ENCODE results near the gene BEGAIN. TPM values are rescaled to one million over a fixed set of nuclear protein-coding genes. Genes with fewer than 3 reads are reported as not detected.

BEGAIN gene
- total RNA-seq, 1 experiment from 2014 or later: 37.8 TPM

GRCh38 chr14:100570726-100571454 lies 16.3 kb downstream of the BEGAIN start:
- DNase-seq (ENCODE audit: extremely low read depth, low read depth): no peak

- no peak for DNase-seq (ENCODE audit: extremely low read depth, low read depth)
These were observed 17.4 kb downstream of the BEGAIN start for GRCh38 chr14:100569734-100570286.

GRCh38 chr14:100568998-100569733 lies 18.1 kb downstream of the BEGAIN start:
- no peak for DNase-seq (ENCODE audit: extremely low read depth, low read depth)

- no peak for DNase-seq (ENCODE audit: extremely low read depth, low read depth)
These were observed 18.8 kb downstream of the BEGAIN start for GRCh38 chr14:100568164-100568997.

GRCh38 chr14:100567877-100568163 lies 19.4 kb downstream of the BEGAIN start:
- no peak for DNase-seq (ENCODE audit: extremely low read depth, low read depth)

- no peak for DNase-seq (ENCODE audit: extremely low read depth, low read depth)
These were observed 20.0 kb downstream of the BEGAIN start for GRCh38 chr14:100567009-100567876.

GRCh38 chr14:100566586-100566985 lies 20.6 kb downstream of the BEGAIN start:
- DNase-seq (ENCODE audit: extremely low read depth, low read depth): no peak

- no peak for DNase-seq (ENCODE audit: extremely low read depth, low read depth)
These were observed 21.1 kb downstream of the BEGAIN start for GRCh38 chr14:100566119-100566518.

- DNase-seq (ENCODE audit: extremely low read depth, low read depth): no peak
These were observed 21.6 kb downstream of the BEGAIN start for GRCh38 chr14:100565650-100566049.

- no peak for DNase-seq (ENCODE audit: extremely low read depth, low read depth)
These were observed 22.7 kb downstream of the BEGAIN start for GRCh38 chr14:100564512-100564911.

- no peak for DNase-seq (ENCODE audit: extremely low read depth, low read depth)
These were observed 24.5 kb downstream of the BEGAIN start for GRCh38 chr14:100562751-100563150.

GRCh38 chr14:100561005-100561404 lies 26.2 kb downstream of the BEGAIN start:
- no peak for DNase-seq (ENCODE audit: extremely low read depth, low read depth)

- DNase-seq (ENCODE audit: extremely low read depth, low read depth): no peak
These were observed 26.7 kb downstream of the BEGAIN start for GRCh38 chr14:100560471-100560870.

GRCh38 chr14:100559455-100559854 lies 27.8 kb downstream of the BEGAIN start:
- no peak for DNase-seq (ENCODE audit: extremely low read depth, low read depth)

GRCh38 chr14:100558966-100559365 lies 28.3 kb downstream of the BEGAIN start:
- no peak for DNase-seq (ENCODE audit: extremely low read depth, low read depth)

- DNase-seq (ENCODE audit: extremely low read depth, low read depth): no peak
These were observed 29.0 kb downstream of the BEGAIN start for GRCh38 chr14:100558226-100558625.

- DNase-seq (ENCODE audit: extremely low read depth, low read depth): no peak
These were observed 29.6 kb downstream of the BEGAIN start for GRCh38 chr14:100557658-100558057.

- peak; percentile 75 for DNase-seq (ENCODE audit: extremely low read depth, low read depth)
These were observed 30.2 kb downstream of the BEGAIN start for GRCh38 chr14:100556936-100557505.

GRCh38 chr14:100556140-100556475 lies 31.1 kb downstream of the BEGAIN start:
- no peak for DNase-seq (ENCODE audit: extremely low read depth, low read depth)

Data from NCI-H460 (cell line).